HEK293 (cell line): ENCODE measurements around the gene ETV1.

Source experiments
- CTCF ChIA-PET: fragments of 350-600 bp; formaldehyde crosslinking; extraction: SDS; loops from one replicate; lab custom pipeline; 2021; ENCODE audit warnings: antibody characterized with exemption; lab: Yijun Ruan, JAX
- POLR2A ChIA-PET: fragments of 300-600 bp; formaldehyde crosslinking; extraction: SDS; loops from one replicate; lab custom pipeline; 2020; ENCODE audit warnings: antibody characterized with exemption, inconsistent platforms; lab: Yijun Ruan, JAX
- H3K27ac ChIP-seq: fragments of 200-500 bp; sonication (Bioruptor generic); 2 replicates; pipeline ENCODE4 v1.5.1; 2014; ENCODE audit warnings: low read depth, low read length, control low read depth, inconsistent platforms; ENCODE audit errors: extremely low read depth
- H3K36me3 ChIP-seq, 2 experiments: fragments of 200-500 bp in 1 of 2; sonication (Bioruptor generic) in 1 of 2; 1 replicate in 1 of 2; 2 replicates in 1 of 2; pipeline ENCODE4 v1.5.1; 2014 to 2017; ENCODE audit warnings: inconsistent platforms in 2 of 2, low read length in 2 of 2; ENCODE audit not compliant: control insufficient read depth in 2 of 2, insufficient read depth in 1 of 2
- H3K4me1 ChIP-seq: fragments of 200-500 bp; sonication (Bioruptor generic); 2 replicates; pipeline ENCODE4 v1.5.1; 2014; ENCODE audit warnings: mild to moderate bottlenecking, low read length, inconsistent platforms; ENCODE audit not compliant: control insufficient read depth, insufficient read depth
- H3K4me3 ChIP-seq: 2 replicates; pipeline ENCODE4 v1.5.1; 2011; ENCODE audit warnings: low read depth, mild to moderate bottlenecking, control low read depth, low read length, moderate library complexity
- H3K9me3 ChIP-seq: fragments of 200-500 bp; sonication (Bioruptor generic); 2 replicates; pipeline ENCODE4 v1.5.1; 2014; ENCODE audit warnings: low read depth, low read length, inconsistent platforms; ENCODE audit not compliant: control insufficient read depth, insufficient read depth
- BCL11A ChIP-seq: fragments of 450-650 bp; formaldehyde crosslinking; IDR thresholded peaks from 2 replicates; pipeline ENCODE4 v1.5.1; 2016; ENCODE audit warnings: low read depth, missing biosample characterization, missing genetic modification characterization
- KLF10 ChIP-seq: fragments of 450-650 bp; IDR thresholded peaks from 2 replicates; pipeline ENCODE4 v1.5.1; 2018; ENCODE audit warnings: missing biosample characterization, mild to moderate bottlenecking, missing genetic modification characterization
- OSR2 ChIP-seq: fragments of 450-650 bp; formaldehyde crosslinking; IDR thresholded peaks from 2 replicates; pipeline ENCODE4 v1.5.1; 2016; ENCODE audit warnings: missing biosample characterization, missing genetic modification characterization
- SALL2 ChIP-seq: fragments of 450-650 bp; formaldehyde crosslinking; IDR thresholded peaks from 2 replicates; pipeline ENCODE4 v1.5.0; 2017; ENCODE audit warnings: missing biosample characterization, mild to moderate bottlenecking, missing genetic modification characterization, borderline replicate concordance
- YY1 ChIP-seq: fragments of 450-650 bp; formaldehyde crosslinking; IDR thresholded peaks from 2 replicates; pipeline ENCODE4 v1.5.1; 2018; ENCODE audit warnings: missing biosample characterization, missing genetic modification characterization
- ZBTB20 ChIP-seq: fragments of 450-650 bp; formaldehyde crosslinking; IDR thresholded peaks from 2 replicates; pipeline ENCODE4 v1.5.1; 2016; ENCODE audit warnings: missing biosample characterization, missing genetic modification characterization
- ZEB2 ChIP-seq: fragments of 450-650 bp; formaldehyde crosslinking; IDR thresholded peaks from 2 replicates; pipeline ENCODE4 v1.5.1; 2016; ENCODE audit warnings: missing biosample characterization, missing genetic modification characterization
- ZFP3 ChIP-seq: fragments of 450-650 bp; formaldehyde crosslinking; IDR thresholded peaks from 2 replicates; pipeline ENCODE4 v1.5.1; 2016; ENCODE audit warnings: low read depth, missing biosample characterization, missing genetic modification characterization
- ZNF112 ChIP-seq: fragments of 450-650 bp; formaldehyde crosslinking; IDR thresholded peaks from 2 replicates; pipeline ENCODE4 v1.5.0; 2017; ENCODE audit warnings: missing biosample characterization, missing genetic modification characterization
- ZNF174 ChIP-seq: fragments of 450-650 bp; formaldehyde crosslinking; IDR thresholded peaks from 2 replicates; pipeline ENCODE4 v1.5.0; 2017; ENCODE audit warnings: missing biosample characterization, mild to moderate bottlenecking, missing genetic modification characterization
- ZNF366 ChIP-seq: fragments of 450-650 bp; formaldehyde crosslinking; conservative IDR thresholded peaks from 2 replicates; pipeline ENCODE4 v1.5.1; 2016; ENCODE audit warnings: missing biosample characterization, missing genetic modification characterization
- ZNF394 ChIP-seq: fragments of 450-650 bp; formaldehyde crosslinking; IDR thresholded peaks from 2 replicates; pipeline ENCODE4 v1.5.1; 2016; ENCODE audit warnings: missing biosample characterization, missing genetic modification characterization, mild to moderate bottlenecking, moderate library complexity, borderline replicate concordance
- ZNF423 ChIP-seq: fragments of 450-650 bp; formaldehyde crosslinking; IDR thresholded peaks from 2 replicates; pipeline ENCODE4 v1.5.1; 2016; ENCODE audit warnings: missing biosample characterization, missing genetic modification characterization
- ZNF529 ChIP-seq: fragments of 450-650 bp; formaldehyde crosslinking; IDR thresholded peaks from 2 replicates; pipeline ENCODE4 v1.5.1; 2017; ENCODE audit warnings: missing genetic modification characterization, missing biosample characterization; ENCODE audit not compliant: insufficient replicate concordance
- ZNF544 ChIP-seq: fragments of 450-650 bp; formaldehyde crosslinking; IDR thresholded peaks from 2 replicates; pipeline ENCODE4 v1.5.0; 2017; ENCODE audit warnings: missing biosample characterization, missing genetic modification characterization
- ZNF600 ChIP-seq: fragments of 450-650 bp; formaldehyde crosslinking; IDR thresholded peaks from 2 replicates; pipeline ENCODE4 v1.5.1; 2016; ENCODE audit warnings: missing biosample characterization, missing genetic modification characterization
- TF ChIP-seq, protein P1 (sequence below): fragments of 450-650 bp; formaldehyde crosslinking; IDR thresholded peaks from 2 replicates; pipeline ENCODE4 v1.5.1; 2016; ENCODE audit warnings: missing biosample characterization, missing genetic modification characterization
- TF ChIP-seq, protein P2 (sequence below): fragments of 450-650 bp; formaldehyde crosslinking; IDR thresholded peaks from 2 replicates; pipeline ENCODE4 v1.5.1; 2017; ENCODE audit warnings: missing biosample characterization, missing genetic modification characterization
- TF ChIP-seq, protein P3 (sequence below): fragments of 450-650 bp; formaldehyde crosslinking; IDR thresholded peaks from 2 replicates; pipeline ENCODE4 v1.5.1; 2016; ENCODE audit warnings: missing biosample characterization, missing genetic modification characterization
- TF ChIP-seq, protein P4 (sequence below): fragments of 450-650 bp; formaldehyde crosslinking; IDR thresholded peaks from 2 replicates; pipeline ENCODE4 v1.5.0; 2017; ENCODE audit warnings: missing biosample characterization, missing genetic modification characterization, borderline replicate concordance
- TF ChIP-seq, protein P5 (sequence below): fragments of 450-650 bp; formaldehyde crosslinking; IDR thresholded peaks from 2 replicates; pipeline ENCODE4 v1.5.1; 2017; ENCODE audit warnings: missing biosample characterization, missing genetic modification characterization
- TF ChIP-seq, protein P6 (sequence below): IDR thresholded peaks from 2 replicates; pipeline ENCODE4 v1.6.1; 2011; ENCODE audit warnings: mild to moderate bottlenecking, low read depth, low read length, borderline replicate concordance
- TF ChIP-seq, protein P7 (sequence below): fragments of 450-650 bp; formaldehyde crosslinking; IDR thresholded peaks from 2 replicates; pipeline ENCODE4 v1.5.1; 2016; ENCODE audit warnings: missing biosample characterization, missing genetic modification characterization

ETV1 gene

DNA sequence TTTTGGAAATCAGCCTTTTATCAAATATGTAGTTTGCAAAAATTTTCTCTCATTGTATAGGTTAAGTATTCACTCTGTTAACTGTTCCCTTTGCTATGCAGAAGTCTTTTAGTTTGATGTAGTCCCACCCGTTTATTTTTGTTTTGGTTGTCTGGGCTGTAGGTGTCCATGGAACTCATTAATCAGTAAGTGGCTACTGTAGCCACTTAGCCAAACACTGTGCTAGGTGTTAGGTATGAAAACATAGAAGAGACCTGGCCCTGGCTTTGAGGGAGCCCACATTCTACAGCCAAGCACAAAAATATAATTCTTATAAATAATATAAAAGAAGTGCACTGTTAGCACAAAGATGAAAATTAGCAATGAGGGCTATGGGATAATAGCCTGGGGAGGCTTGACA is 133.5 kb downstream of the ETV1 start (continued):
- TF ChIP-seq, protein P1, sequence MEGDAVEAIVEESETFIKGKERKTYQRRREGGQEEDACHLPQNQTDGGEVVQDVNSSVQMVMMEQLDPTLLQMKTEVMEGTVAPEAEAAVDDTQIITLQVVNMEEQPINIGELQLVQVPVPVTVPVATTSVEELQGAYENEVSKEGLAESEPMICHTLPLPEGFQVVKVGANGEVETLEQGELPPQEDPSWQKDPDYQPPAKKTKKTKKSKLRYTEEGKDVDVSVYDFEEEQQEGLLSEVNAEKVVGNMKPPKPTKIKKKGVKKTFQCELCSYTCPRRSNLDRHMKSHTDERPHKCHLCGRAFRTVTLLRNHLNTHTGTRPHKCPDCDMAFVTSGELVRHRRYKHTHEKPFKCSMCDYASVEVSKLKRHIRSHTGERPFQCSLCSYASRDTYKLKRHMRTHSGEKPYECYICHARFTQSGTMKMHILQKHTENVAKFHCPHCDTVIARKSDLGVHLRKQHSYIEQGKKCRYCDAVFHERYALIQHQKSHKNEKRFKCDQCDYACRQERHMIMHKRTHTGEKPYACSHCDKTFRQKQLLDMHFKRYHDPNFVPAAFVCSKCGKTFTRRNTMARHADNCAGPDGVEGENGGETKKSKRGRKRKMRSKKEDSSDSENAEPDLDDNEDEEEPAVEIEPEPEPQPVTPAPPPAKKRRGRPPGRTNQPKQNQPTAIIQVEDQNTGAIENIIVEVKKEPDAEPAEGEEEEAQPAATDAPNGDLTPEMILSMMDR, result no peak
- TF ChIP-seq, protein P2, sequence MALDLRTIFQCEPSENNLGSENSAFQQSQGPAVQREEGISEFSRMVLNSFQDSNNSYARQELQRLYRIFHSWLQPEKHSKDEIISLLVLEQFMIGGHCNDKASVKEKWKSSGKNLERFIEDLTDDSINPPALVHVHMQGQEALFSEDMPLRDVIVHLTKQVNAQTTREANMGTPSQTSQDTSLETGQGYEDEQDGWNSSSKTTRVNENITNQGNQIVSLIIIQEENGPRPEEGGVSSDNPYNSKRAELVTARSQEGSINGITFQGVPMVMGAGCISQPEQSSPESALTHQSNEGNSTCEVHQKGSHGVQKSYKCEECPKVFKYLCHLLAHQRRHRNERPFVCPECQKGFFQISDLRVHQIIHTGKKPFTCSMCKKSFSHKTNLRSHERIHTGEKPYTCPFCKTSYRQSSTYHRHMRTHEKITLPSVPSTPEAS (tag by site-specific recombination), result no peak
- no peak for TF ChIP-seq ZNF423 (tag by site-specific recombination)
- no peak for TF ChIP-seq SALL2 (tag by site-specific recombination)
- TF ChIP-seq ZEB2 (tag by site-specific recombination), result no peak
- TF ChIP-seq, protein P3, sequence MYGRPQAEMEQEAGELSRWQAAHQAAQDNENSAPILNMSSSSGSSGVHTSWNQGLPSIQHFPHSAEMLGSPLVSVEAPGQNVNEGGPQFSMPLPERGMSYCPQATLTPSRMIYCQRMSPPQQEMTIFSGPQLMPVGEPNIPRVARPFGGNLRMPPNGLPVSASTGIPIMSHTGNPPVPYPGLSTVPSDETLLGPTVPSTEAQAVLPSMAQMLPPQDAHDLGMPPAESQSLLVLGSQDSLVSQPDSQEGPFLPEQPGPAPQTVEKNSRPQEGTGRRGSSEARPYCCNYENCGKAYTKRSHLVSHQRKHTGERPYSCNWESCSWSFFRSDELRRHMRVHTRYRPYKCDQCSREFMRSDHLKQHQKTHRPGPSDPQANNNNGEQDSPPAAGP (tag by site-specific recombination), result no peak
- TF ChIP-seq ZNF394 (tag by site-specific recombination), result no peak
- TF ChIP-seq, protein P4, sequence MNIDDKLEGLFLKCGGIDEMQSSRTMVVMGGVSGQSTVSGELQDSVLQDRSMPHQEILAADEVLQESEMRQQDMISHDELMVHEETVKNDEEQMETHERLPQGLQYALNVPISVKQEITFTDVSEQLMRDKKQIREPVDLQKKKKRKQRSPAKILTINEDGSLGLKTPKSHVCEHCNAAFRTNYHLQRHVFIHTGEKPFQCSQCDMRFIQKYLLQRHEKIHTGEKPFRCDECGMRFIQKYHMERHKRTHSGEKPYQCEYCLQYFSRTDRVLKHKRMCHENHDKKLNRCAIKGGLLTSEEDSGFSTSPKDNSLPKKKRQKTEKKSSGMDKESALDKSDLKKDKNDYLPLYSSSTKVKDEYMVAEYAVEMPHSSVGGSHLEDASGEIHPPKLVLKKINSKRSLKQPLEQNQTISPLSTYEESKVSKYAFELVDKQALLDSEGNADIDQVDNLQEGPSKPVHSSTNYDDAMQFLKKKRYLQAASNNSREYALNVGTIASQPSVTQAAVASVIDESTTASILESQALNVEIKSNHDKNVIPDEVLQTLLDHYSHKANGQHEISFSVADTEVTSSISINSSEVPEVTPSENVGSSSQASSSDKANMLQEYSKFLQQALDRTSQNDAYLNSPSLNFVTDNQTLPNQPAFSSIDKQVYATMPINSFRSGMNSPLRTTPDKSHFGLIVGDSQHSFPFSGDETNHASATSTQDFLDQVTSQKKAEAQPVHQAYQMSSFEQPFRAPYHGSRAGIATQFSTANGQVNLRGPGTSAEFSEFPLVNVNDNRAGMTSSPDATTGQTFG, result no peak

DNA sequence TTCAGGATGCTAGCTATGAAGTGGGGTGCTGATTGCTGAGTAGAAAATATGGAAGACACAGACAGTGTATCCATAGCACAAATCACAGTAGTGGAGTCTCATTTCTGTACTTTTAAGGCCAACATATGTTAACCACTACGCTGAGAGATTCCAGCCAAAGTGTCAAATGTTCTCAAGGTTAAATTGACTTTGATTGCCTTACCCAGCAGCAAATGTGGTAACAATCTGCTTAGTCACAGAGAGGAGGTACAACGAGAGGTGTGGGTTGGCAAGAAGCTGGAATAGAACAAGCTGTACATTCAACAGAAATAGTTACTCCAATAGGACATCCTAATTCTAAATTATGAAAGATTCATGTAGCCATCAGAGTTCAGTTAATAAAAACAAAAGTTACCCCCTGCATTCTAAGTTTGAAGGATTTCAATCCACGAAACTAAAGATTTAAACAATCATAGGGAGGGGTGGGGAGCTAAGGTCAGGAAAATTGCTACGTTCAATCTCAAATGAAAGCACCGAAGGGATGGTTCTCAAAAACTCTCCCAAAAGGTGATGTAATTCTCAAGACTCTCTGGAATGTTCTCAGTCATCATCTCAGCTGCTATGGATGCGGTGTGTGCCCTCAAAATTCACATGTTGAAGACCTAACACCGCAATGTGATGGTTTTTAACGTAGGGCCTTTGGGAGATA is 137.0 kb downstream of the ETV1 start:
- ChIA-PET POLR2A (no interaction called here), CTCF (no interaction called here)
- Histone ChIP-seq H3K9me3 (no peaks in the 10 kb centered on the region), H3K36me3 (no peaks in the 10 kb centered on the region), H3K4me3 (no peak overlapping the region), H3K4me1 (peaks cover 8% of the 10 kb centered on the region)
- TF ChIP-seq ZNF544 (tag by site-specific recombination) (no peak), KLF10 (tag by site-specific recombination) (no peak), ZBTB20 (tag by site-specific recombination) (no peak), ZFP3 (tag by site-specific recombination) (no peak), ZNF366 (tag by site-specific recombination) (no peak), ZNF174 (no peak), ZNF112 (tag by site-specific recombination) (no peak), BCL11A (tag by site-specific recombination) (no peak), ZNF529 (tag by site-specific recombination) (no peak), OSR2 (tag by site-specific recombination) (no peak), ZNF600 (tag by site-specific recombination) (no peak), YY1 (tag by site-specific recombination) (no peak)
- TF ChIP-seq, protein P5, sequence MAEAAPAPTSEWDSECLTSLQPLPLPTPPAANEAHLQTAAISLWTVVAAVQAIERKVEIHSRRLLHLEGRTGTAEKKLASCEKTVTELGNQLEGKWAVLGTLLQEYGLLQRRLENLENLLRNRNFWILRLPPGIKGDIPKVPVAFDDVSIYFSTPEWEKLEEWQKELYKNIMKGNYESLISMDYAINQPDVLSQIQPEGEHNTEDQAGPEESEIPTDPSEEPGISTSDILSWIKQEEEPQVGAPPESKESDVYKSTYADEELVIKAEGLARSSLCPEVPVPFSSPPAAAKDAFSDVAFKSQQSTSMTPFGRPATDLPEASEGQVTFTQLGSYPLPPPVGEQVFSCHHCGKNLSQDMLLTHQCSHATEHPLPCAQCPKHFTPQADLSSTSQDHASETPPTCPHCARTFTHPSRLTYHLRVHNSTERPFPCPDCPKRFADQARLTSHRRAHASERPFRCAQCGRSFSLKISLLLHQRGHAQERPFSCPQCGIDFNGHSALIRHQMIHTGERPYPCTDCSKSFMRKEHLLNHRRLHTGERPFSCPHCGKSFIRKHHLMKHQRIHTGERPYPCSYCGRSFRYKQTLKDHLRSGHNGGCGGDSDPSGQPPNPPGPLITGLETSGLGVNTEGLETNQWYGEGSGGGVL (tag by site-specific recombination), result no peak
- TF ChIP-seq, protein P6, sequence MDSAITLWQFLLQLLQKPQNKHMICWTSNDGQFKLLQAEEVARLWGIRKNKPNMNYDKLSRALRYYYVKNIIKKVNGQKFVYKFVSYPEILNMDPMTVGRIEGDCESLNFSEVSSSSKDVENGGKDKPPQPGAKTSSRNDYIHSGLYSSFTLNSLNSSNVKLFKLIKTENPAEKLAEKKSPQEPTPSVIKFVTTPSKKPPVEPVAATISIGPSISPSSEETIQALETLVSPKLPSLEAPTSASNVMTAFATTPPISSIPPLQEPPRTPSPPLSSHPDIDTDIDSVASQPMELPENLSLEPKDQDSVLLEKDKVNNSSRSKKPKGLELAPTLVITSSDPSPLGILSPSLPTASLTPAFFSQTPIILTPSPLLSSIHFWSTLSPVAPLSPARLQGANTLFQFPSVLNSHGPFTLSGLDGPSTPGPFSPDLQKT, result no peak
- TF ChIP-seq, protein P7, sequence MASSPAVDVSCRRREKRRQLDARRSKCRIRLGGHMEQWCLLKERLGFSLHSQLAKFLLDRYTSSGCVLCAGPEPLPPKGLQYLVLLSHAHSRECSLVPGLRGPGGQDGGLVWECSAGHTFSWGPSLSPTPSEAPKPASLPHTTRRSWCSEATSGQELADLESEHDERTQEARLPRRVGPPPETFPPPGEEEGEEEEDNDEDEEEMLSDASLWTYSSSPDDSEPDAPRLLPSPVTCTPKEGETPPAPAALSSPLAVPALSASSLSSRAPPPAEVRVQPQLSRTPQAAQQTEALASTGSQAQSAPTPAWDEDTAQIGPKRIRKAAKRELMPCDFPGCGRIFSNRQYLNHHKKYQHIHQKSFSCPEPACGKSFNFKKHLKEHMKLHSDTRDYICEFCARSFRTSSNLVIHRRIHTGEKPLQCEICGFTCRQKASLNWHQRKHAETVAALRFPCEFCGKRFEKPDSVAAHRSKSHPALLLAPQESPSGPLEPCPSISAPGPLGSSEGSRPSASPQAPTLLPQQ, result no peak
- TF ChIP-seq, protein P3 (tag by site-specific recombination), result no peak
- TF ChIP-seq, all 188 proteins: peak for 0
- no peak overlapping the region for H3K27ac ChIP-seq
